Measurements from ENCODE around the gene PLAU.
A peak's percentile ranks its signal among the peaks of the same experiment; 100 is the strongest.

- TF ChIP-seq, protein P1, sequence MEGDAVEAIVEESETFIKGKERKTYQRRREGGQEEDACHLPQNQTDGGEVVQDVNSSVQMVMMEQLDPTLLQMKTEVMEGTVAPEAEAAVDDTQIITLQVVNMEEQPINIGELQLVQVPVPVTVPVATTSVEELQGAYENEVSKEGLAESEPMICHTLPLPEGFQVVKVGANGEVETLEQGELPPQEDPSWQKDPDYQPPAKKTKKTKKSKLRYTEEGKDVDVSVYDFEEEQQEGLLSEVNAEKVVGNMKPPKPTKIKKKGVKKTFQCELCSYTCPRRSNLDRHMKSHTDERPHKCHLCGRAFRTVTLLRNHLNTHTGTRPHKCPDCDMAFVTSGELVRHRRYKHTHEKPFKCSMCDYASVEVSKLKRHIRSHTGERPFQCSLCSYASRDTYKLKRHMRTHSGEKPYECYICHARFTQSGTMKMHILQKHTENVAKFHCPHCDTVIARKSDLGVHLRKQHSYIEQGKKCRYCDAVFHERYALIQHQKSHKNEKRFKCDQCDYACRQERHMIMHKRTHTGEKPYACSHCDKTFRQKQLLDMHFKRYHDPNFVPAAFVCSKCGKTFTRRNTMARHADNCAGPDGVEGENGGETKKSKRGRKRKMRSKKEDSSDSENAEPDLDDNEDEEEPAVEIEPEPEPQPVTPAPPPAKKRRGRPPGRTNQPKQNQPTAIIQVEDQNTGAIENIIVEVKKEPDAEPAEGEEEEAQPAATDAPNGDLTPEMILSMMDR (IDR thresholded peaks at IDR 0.05 in 2 of 3, conservative IDR thresholded peaks at IDR 0.05 in 1 of 3; ENCODE audit: control insufficient read depth in 2 of 3, extremely low read depth in 1 of 3, insufficient read depth in 1 of 3, low read depth in 3 of 3, low read length in 3 of 3) = no peak
- TF ChIP-seq NR2F1 (conservative IDR thresholded peaks at IDR 0.05) (0 out of 2 replicates have a peak, but pooled peaks have one; percentile 37), NFYA (IDR thresholded peaks at IDR 0.05; ENCODE audit: borderline replicate concordance, low read depth, low read length) (no peak), PKNOX1 (IDR thresholded peaks at IDR 0.05) (no peak), TAF1 (IDR thresholded peaks at IDR 0.05; ENCODE audit: borderline replicate concordance, low read depth, low read length) (no peak), TBL1XR1 (IDR thresholded peaks at IDR 0.05; ENCODE audit: low read depth, low read length) (0 out of 2 replicates have a peak, but pooled peaks have one; percentile 42), BHLHE40 (IDR thresholded peaks at IDR 0.05; ENCODE audit: borderline replicate concordance in 1 of 2, low read depth in 2 of 2, low read length in 1 of 2) (no peak; a peak in 1 of 4 replicates), PBX3 (IDR thresholded peaks at IDR 0.05; ENCODE audit: insufficient replicate concordance, low read depth, low read length) (no peak), MAX (IDR thresholded peaks at IDR 0.05; ENCODE audit: low read depth, low read length) (no peak), MYC (IDR thresholded peaks at IDR 0.05; ENCODE audit: insufficient read depth, insufficient read length, insufficient replicate concordance, low read length, severe bottlenecking) (no peak), MXI1 (IDR thresholded peaks at IDR 0.05; ENCODE audit: low read depth, low read length) (no peak), POLR2A (IDR thresholded peaks at IDR 0.05; ENCODE audit: low read depth, low read length) (no peak), EP300 (IDR thresholded peaks at IDR 0.05; ENCODE audit: borderline replicate concordance in 1 of 2, control insufficient read depth in 1 of 2, low read depth in 2 of 2, low read length in 2 of 2) (no peak), EZH2 (IDR thresholded peaks at IDR 0.05; ENCODE audit: borderline replicate concordance, control insufficient read depth, low read depth, low read length) (no peak)
These were observed 11.3 kb downstream of the PLAU start for GRCh38 chr10:73922007-73922863.

All from GM12878 (cell line).